EL (cell line): ENCODE results near the gene ZNF439.
"Not testable (repeated sequence)": the region's sequence is repeated elsewhere in the genome, so short reads cannot be mapped to it uniquely, and the experiment has no call there.

ENCODE experiments used
- DNase-seq: peaks from one replicate; pipeline ENCODE4 v3.0.0-alpha.2; 2016

Gene ZNF439

DNA sequence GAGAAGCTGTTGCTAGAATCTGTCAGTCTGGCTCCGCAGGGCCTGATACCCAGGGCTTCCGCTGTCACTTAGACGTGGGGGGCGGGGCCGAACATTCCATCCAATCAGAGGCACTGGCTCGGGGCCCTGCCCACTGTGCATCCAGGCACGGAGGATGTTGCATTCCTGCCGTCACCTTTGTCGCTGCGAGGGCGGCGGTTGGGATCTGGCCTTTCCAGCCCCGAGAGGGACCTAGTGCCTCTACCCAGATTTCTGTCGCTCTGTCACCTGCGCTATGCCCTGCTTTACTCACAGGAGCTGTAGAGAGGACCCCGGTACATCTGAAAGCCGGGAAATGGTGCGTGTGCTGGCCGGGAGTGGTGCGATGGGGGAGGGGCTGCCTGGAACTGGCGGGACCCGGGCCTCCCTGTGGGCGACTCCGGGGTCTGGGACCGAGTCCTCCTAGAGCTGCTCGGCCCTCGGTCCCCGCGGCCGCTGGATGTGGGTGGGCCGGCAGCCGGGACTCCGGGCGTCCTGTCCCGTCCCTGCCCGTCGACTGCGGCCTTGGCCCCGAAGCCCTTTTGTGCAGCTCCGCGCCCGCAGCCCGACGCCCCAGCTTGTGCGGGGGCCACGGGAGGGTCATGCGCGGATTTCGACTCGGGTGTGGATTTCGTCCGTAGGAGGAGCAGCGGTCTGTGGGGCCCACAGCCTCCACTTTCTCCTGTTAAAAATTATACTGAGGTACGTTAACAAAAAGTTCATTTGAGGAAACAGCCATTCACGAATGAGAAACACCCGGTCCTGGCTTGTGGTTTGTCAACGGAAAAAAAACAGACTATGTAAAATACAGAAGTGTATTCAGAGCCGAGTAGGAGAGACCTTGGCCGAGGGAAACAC lies at the start of gene ZNF439:
Gene ZNF439, plus strand, starts transcription at position 133 of the 876 bp plus-strand sequence. Its CDS starts 142 bp downstream, at position 275.
- DNase-seq = peak; percentile 87

DNA sequence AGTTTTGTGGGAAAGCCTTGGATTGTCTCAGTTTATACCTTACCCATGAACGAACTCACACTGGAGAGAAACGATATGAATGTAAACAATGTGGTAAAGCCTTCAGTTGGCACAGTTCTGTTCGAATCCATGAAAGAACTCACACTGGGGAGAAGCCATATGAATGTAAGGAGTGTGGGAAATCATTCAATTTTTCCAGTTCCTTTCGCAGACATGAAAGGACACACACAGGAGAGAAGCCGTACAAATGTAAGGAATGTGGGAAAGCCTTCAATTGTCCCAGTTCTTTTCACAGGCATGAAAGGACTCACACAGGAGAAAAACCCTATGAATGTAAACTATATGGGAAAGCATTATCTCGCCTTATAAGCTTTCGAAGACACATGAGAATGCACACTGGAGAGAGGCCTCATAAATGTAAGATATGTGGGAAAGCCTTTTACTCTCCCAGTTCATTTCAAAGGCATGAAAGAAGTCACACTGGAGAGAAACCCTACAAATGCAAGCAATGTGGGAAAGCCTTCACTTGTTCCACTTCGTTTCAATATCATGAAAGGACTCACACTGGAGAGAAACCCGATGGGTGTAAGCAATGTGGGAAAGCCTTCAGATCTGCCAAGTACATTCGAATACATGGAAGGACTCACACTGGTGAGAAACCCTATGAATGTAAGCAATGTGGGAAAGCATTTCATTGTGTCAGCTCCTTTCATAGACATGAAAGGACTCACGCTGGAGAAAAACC lies 42.0 kb upstream of the ZNF439 start:
- DNase-seq = no peak

DNA sequence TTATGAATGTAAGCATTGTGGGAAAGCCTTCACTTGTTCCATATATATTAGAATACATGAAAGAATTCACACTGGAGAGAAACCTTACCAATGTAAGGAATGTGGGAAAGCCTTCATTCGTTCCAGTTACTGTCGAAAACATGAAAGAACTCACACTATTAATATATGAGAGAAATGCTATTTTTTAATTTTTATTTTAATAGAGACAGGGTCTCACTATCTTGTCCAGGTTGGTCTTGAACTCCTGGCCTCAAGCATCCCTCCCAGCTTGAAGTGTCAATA lies 41.5 kb upstream of the ZNF439 start:
- no peak for DNase-seq

DNA sequence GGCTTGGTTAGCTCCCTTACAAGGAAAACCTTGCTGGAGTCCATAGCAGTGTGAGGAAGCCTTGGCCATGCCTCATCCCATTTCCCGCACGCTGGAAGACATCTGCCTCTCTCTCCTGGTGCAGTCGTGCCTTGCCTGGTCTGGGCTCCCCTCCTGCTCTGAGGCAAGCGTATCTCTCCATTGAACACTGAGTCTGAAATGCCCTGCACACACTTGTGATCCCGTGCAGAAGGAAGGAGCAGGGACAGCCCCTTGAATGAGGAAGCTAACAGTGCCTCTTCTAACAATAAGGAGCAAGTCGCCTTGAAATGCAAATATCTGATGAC lies 34.9 kb upstream of the ZNF439 start:
- DNase-seq = no peak

DNA sequence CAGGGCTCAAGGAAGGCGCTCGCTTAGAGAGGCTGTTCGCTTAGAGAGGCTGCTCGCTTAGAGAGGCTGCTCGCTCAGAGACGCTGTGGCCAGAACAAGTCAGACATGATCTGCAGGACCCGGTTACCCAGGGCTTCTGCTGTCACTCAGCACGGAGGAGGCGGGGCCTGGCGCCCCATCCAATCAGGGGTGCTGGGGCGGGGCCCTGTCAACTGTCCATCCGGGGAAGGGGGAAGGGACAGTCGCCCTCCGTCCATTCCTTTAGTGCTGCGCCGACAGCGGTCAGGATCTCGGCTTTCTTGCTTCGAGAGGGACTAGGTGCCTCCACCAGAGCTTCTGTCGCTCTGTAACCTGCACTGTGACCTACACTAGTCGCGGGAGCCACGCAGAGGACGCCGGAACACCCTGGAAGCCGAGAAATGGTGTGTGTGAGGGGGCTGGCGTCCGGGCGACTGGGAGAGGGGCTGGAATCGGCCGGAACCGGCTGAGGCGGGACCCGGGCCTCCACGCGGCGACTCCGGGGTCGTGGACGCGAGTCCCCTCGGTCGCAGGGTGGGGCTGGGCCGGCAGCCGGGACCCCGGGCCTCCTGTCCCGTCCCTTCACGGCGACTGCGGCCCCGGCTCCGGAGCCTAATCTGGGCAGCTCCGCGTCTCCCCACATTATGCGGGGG lies 34.4 kb upstream of the ZNF439 start, which contains the start of gene ZNF440:
Gene ZNF440, plus strand, starts transcription at position 245 of the 671 bp plus-strand sequence. Its CDS starts 175 bp downstream, at position 420.
- DNase-seq = peak; percentile 94

DNA sequence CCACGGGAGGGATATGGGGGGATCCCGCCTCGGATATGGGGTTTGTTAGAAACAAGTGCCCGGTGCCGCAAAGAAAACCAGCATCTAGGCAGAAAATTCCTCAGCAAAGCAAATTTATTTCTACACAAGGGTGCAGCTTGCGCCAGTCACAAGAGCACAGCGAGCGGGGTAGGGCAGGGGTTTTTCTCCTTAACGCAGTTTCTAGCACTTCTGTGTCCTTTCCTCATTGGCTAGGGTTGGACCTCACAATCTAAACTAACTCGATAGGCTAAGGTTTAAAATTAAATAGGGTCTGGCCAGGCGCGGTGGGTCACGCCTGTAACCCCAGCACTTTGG lies 33.9 kb upstream of the ZNF439 start:
- DNase-seq = peak; percentile 23

DNA sequence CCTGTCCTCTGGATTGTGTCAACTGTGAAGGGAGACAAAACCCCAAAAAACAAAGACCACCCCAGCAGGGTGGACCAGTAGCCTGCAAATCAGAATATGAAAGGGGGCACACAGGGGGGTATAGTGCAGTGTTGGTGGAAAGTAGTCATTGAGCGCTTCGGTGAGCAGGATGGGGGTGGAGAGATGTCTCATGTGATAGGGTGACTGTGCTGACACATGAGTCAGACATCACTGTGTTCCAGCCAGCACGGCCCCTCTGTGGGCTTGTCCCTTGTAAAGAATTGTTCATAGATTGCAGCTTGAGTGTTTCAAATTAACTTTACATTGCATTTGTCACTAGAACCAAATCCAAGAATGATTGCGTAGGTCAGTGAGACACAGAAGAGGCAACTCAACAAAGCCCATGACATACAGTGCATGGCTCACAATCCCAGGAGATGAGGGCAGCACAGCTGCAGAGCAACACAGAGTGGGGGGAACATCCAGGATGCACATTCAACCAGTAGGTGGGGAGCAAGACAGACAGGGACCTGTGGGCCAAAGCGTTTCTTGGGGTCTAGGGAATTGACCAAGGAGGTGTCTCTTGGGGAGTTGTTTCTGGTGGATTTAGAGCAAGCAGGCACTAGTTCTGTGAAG lies 26.9 kb upstream of the ZNF439 start:
- peak; percentile 36 for DNase-seq

DNA sequence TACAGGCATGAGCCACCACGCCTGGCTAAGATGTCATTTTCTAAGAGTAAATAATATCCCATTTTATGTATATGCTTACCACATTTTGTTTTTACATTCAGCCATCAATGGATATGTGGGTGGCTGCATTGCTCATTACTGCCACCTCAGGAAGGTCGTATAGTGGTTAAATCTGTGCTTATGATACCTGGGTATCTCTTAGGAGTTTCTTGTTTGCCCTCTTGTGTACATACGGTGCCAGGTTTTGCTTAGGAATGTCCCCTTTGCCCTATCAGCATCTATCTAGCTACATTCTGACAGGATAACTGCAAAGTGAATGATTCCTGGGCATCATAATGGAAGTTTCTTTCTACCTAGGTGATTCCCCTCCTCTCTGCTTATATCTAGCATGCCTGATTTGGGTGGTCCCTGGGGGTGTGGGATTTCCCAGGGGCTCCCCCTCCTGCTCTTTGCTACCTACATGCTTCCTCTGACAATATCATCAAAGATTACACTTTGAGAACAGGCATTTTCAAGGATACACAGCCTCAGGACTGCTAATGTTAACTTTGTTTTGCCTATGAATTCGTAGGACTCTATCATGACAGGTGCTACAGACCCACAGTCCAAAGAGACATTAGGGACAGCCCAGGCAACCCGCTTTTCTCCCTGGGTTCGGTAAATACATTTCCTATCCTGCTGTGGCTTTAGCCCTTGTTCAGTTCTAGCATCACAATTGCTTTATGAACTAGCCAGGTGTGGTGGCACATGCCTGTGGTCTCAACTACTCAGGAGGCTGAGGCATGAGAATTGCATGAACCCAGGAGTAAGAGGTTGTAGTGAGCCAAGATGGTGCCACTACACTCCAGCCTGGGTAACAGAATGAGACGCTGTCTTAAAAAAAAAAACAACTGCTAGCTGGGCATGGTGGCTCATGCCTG lies 19.3 kb upstream of the ZNF439 start:
- not testable (repeated sequence) for DNase-seq

DNA sequence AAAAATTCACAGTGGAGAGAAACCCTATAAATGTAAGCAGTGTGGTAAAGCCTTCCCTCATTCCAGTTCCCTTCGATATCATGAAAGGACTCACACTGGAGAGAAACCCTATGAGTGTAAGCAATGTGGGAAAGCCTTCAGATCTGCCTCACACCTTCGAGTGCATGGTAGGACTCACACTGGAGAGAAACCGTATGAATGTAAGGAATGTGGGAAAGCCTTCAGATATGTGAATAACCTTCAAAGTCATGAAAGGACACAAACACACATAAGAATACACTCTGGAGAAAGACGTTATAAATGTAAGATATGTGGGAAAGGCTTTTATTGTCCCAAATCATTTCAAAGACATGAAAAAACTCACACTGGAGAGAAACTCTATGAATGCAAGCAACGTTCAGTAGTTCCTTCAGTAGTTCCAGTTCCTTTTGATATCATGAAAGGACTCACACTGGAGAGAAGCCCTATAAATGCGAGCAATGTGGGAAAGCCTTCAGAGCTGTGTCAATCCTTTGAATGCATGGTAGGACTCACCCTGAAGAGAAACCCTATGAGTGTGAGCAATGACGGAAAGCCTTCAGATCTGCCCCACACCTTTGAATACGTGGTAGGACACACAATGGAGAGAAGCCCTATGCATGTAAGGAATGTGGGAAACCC lies 16.1 kb upstream of the ZNF439 start:
- no peak for DNase-seq

DNA sequence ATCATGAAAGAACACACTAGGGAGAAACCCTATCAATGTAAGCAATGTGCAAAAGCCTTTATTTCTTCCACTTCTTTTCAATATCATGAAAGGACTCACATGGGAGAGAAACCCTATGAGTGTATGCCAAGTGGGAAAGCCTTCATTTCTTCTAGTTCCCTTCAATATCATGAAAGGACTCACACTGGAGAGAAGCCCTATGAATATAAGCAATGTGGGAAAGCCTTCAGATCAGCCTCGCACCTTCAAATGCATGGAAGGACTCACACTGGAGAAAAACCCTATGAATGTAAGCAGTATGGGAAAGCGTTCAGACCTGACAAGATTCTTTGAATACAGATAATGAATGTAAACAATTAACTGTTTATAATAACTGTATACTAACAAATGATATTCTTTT lies 15.0 kb upstream of the ZNF439 start:
- no peak for DNase-seq

DNA sequence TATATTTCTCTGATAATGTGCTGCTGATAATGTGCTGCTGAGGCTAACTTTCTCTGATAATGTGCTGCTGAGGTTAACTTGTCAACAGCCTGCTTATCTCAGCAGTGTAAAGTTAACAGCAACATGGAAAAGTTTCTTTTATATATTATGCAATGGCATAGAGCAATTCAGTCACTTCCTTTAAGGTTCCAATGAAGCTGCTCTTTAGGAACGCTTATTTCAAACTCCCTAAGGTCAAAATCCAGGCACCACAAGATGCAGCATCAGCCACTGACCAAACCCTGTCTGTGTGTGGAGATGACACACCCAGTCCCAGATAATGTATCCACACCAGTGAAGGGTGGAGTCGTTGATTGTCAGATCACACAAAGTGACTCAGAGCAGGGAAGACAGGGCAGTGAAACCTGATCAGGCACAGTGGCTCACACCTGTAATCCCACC lies 12.9 kb upstream of the ZNF439 start:
- not testable (repeated sequence) for DNase-seq

DNA sequence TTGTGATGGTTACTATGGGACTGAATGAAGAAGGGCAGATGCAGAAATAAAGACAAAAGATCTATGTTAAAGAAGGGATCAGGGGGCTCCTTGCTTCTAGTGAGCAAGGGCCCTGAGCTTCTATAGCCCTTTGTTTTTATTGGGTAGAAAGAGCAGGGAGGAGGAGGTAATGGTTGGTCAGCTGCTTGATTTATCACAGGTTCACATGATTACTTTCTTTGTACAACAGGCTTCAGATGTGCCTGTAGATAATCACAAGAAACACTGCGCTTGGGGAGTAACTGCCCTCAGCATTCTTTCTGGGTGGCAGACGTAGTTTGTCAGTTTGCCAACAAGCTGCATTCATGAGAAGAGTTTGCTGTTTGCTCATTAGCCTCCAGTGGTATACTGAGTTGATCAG lies 4.8 kb upstream of the ZNF439 start:
- no peak for DNase-seq

DNA sequence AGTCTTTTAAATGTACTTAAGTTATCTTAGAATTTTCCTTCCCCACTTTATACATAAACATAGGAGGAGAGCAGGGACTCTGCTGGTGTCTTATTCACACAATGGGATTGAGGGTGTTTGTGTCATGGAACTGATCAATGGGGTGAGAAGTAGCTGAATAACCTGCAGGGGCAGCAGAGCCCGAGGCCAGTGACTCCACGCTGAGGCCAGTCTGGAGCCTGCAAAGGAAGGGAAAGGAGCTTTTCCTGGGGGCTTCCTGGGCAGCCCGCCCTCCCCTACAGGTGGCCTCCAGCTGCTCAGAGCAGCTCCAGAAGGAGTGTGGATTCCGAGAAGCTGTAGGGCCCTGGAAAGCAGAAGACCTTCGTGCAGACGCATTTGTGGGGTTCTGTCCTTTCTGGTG lies 911 bp upstream of the ZNF439 start:
- DNase-seq = not testable (repeated sequence)

DNA sequence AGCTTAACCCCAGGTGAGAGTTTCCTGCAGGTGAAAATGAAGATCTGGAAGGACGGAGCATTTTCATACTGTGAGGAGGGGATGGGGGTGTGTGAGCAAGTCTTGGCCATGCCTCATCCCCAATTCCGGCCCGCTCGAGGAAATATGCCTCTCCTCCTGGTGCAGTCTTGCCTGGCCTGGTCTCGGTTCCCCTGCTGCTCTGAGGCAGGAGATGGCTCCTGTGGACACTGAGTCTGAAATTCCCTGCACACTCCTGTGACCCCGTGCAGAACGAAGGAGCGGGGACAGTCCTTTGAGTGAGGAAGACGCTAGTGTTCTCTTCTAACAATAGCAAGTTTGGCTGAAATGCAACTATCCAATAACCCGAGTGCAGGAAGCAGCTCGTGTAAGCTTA lies 329 bp upstream of the ZNF439 start:
- no peak for DNase-seq

DNA sequence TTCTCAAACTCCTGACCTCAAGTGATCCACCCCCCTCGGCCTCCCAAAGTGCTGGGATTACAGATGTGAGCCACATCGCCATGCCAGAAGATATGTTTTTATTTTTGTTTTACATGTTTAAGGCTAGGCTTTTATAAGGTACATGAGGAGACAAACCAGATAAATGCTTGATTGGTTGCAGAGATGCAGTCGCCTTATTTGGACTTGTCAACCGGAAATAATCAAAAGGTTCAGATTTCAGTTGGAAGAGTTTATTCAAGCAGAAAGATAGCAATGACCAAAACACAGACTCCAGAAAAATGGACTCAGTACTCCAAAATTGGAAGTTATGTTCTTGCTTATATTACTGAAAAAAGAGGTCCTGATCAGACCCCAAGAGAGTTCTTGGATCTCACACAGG lies 1.8 kb downstream of the ZNF439 start:
- not testable (repeated sequence) for DNase-seq

DNA sequence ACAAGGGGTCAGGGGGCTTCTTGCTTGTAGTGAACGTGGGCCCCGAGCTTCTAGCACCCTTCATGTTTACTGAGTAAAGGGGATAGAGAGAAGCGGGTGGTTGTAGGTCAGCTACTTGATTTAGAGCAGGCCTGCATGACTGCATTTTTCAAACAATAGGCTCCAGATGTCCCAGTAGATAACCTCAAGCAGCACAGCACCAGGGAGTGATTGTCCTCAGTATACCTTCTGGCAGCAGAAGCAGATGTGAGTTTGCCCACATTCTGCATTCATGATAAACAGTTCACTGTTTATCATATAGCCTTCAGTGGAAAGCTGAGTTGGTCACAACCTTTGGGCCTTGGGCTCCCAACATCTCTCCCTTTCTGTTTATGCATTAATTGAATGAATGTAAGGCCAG lies 4.8 kb downstream of the ZNF439 start:
- no peak for DNase-seq

DNA sequence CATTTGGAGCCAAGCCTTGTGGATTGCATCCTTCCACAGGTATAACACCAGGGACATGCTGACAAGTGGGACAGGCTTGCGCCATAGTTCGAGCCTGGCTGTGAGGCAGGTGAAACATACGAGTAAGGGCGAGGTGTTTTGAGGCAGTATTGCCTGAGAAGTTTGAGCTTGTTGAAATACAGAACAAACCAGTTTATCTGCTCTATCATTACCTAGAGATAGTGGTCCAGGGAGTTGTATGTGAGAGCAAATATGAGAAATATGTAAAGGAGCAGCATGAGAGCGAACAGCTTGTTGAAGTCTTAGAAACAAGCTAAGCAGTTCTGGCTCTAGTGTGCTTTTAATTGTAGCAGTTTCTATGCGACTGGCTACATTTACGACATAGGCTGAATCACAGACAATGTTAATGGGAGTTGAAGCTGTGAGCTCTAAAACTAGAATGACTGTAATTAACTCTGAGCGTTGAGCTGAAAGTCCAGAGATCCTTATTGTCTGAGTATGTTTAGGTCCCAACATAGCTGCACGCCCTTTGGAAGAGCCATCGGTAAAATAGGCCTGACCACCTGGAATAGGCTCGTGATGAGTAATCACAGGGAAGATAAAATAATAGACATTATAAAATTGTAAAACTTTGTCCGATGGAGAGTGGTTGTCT lies 8.2 kb downstream of the ZNF439 start:
- DNase-seq = no peak

DNA sequence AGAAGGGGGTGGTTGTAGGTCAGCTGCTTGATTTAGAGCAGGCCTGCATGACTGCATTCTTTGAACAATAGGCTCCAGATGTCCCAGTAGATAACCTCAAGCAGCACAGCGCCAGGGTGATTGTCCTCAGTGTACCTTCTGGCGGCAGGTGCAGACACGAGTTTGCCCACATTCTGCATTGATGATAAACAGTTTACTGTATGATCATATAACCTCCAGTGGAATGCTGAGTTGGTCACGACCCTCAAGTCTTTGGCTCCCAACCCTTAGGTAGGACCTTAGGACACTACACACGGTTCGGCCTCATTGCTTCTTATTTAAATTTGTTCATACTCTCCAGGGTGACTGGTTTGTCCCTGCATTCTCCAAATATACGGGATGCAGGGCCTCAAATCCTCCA lies 12.2 kb downstream of the ZNF439 start:
- DNase-seq = no peak

DNA sequence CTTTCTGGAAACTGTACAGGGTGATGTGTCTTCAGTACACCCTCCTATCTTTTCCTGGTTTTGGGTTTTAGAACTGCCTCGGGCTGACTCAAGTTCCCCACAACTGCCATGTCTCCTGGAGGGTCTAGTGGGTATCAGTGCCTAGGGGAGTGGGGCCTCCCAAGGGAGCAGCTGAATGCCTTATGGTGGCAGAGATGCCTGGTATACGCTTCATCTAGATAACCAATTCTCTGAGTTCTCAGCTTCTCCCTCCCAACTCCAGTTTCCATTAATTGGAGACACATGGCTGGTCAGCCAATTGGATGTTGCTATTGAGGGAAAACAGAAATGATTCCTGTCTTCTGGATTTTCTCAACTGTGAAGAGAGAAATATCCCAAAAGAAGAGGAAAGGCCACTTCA lies 12.8 kb downstream of the ZNF439 start:
- no peak for DNase-seq

DNA sequence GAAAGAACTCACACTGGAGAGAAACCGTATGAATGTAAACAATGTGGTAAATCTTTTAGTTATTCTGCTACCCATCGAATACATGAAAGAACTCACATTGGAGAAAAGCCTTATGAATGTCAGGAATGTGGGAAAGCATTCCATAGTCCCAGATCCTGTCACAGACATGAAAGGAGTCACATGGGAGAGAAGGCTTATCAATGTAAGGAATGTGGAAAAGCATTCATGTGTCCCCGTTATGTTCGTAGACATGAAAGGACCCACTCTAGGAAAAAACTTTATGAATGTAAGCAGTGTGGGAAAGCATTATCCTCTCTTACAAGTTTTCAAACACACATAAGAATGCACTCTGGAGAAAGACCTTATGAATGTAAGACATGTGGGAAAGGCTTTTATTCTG lies 19.2 kb downstream of the ZNF439 start:
- peak; percentile 4 for DNase-seq

DNA sequence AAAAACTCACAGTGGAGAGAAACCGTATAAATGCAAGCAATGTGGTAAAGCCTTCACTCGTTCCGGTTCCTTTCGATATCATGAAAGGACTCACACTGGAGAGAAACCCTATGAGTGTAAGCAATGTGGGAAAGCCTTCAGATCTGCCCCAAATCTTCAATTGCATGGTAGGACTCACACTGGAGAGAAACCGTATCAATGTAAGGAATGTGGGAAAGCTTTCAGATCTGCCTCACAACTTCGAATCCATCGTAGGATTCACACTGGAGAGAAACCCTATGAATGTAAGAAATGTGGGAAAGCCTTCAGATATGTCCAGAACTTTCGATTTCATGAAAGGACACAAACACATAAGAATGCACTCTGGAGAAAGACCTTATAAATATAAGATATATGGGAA lies 19.7 kb downstream of the ZNF439 start:
- DNase-seq = no peak
